ENCODE measurements around the gene SLC6A7.

- TF ChIP-seq CTCF (conservative IDR thresholded peaks at IDR 0.05) = no peak
- TF ChIP-seq EZH2 (IDR thresholded peaks at IDR 0.05; ENCODE audit: low read depth) = no peak
These were observed 64.5 kb downstream of the SLC6A7 start for GRCh38 chr5:150254363-150254762.

Measured in PC-9 (cell line).